Left ventricle myocardium inferior (tissue), 1 donor: Measurements from ENCODE around the gene SLFN5. TPM values are rescaled to one million over a fixed set of nuclear protein-coding genes. Genes with fewer than 3 reads are reported as not detected.
"Not testable (repeated sequence)": the region's sequence is repeated elsewhere in the genome, so short reads cannot be mapped to it uniquely, and the experiment has no call there.

ENCODE experiments used
- DNase-seq: peaks from one replicate; pipeline ENCODE4 v3.0.0-alpha.2; 2020
- H3K27ac ChIP-seq: fragments of 200-600 bp; replicated peaks from 2 replicates; pipeline ENCODE4 v1.8.0; 2021
- H3K27me3 ChIP-seq: fragments of 200-600 bp; 2 replicates; pipeline ENCODE4 v1.8.0; 2021; ENCODE audit warnings: low read depth
- H3K36me3 ChIP-seq: fragments of 200-600 bp; 2 replicates; pipeline ENCODE4 v1.8.0; 2021
- H3K4me1 ChIP-seq: fragments of 200-600 bp; 2 replicates; pipeline ENCODE4 v1.8.0; 2021
- H3K4me3 ChIP-seq: fragments of 200-600 bp; 2 replicates; pipeline ENCODE4 v1.8.0; 2021; ENCODE audit warnings: mild to moderate bottlenecking, moderate library complexity
- H3K9me3 ChIP-seq: fragments of 200-600 bp; replicated peaks from 2 replicates; pipeline ENCODE4 v1.8.0; 2021
- intact Hi-C: fragments of 100-400 bp; cut with micrococcal nuclease; formaldehyde crosslinking; loops from one replicate; pipeline ENCODE4 v1.11.0; 2022
- long read RNA-seq: library from polyadenylated mRNA; unstranded; transcript quantifications from one replicate; pipeline ENCODE4 v2.0.0, GENCODE V29; 2021
- total RNA-seq: library from RNA; stranded (reverse); fragmentation: NEBNext Ultra II Directional; extraction: Animal tissue kit (Norgen Biotek cat#: 25700); gene quantifications from one replicate; pipeline ENCODE4 v1.2.1, GENCODE V29; 2021
- TF ChIP-seq, protein P1 (sequence below): fragments of 200-600 bp; IDR thresholded peaks from 2 replicates; pipeline ENCODE4 v1.8.0; 2021; ENCODE audit warnings: antibody characterized with exemption, mild to moderate bottlenecking, borderline replicate concordance
- donor health status: DM: no; HTN: yes; CAD: no; lungs with severe emphysema.

SLFN5 gene
- 8.6 TPM for total RNA-seq
- long read RNA-seq, partial matches to known transcripts: 0 of 1 reads
- long read RNA-seq, other reads (novel, unspliced or antisense): 1 of 1 reads

DNA sequence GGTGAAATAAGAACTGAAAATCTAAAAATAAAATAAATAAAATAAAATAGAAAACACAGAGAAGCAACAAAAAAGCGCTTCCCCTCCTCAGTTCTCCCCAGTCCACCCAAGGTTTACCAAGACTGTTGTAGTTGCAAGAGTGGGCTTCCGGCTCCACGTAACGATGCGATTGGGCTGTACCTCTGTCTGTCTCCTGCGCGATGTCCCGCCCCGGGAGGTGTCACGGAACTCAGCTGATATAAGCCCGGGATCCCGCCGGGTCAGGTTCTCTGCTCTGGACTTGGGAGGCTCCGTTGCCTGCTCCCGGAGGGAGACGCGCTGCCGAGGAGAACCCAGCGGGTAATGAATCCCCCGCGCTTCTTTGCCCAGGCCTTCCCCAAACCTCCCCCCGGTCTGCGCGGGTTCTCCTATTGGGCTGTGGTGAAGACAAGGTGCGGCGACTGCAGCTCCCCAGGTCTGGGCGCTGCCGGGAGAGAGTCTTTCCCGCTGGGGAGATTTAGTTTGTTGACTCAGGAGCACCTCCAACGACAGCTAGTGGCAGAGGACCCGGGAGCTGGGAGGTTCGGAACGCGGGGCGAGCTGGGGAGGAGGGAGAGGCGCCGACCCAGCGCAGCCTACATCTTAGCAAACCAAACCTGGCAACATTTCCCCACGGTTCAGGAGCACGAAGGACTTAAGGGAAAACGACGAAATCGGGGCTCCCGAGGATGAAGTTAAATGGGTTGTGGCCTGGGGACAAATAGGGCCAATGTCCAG, at the start of gene SLFN5:
Gene SLFN5 (plus strand): TSS at position 268 of the 756 bp plus-strand sequence. CDS start 15,619 bp downstream, outside the sequence.
- intact Hi-C loops: no loop called here
- Histone ChIP-seq H3K27me3 (no peaks in the 10 kb centered on the region), H3K4me1 (peaks cover 45% of the 10 kb centered on the region), H3K27ac (peak within 1 kb of the TSS; percentile 96), H3K4me3 (peak within 1 kb of the TSS; percentile 91), H3K9me3 (no peaks in the 10 kb centered on the region), H3K36me3 (no peaks in the 10 kb centered on the region)
- TF ChIP-seq, protein P1, sequence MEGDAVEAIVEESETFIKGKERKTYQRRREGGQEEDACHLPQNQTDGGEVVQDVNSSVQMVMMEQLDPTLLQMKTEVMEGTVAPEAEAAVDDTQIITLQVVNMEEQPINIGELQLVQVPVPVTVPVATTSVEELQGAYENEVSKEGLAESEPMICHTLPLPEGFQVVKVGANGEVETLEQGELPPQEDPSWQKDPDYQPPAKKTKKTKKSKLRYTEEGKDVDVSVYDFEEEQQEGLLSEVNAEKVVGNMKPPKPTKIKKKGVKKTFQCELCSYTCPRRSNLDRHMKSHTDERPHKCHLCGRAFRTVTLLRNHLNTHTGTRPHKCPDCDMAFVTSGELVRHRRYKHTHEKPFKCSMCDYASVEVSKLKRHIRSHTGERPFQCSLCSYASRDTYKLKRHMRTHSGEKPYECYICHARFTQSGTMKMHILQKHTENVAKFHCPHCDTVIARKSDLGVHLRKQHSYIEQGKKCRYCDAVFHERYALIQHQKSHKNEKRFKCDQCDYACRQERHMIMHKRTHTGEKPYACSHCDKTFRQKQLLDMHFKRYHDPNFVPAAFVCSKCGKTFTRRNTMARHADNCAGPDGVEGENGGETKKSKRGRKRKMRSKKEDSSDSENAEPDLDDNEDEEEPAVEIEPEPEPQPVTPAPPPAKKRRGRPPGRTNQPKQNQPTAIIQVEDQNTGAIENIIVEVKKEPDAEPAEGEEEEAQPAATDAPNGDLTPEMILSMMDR: no peak
- peak; percentile 94 for DNase-seq

DNA sequence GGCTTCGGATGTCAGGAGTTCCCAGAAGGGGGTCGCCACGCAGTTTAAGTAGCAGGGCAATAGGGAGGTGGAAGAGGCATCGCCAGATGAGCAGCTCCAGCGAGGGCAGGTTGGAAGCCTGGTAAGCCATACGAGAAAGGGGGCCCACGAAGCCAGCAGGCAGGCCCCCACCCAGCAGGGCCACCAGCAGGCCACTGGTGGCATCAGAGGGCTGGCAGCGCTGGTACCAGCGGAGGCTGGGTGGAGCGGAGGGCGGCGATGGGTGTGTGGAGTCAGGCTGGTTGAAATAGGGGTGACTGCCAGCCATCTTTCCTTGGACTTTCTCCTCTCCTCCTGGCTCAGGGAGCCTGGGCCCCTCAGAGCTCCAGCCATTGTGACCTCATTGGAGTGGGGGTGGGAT, 48.9 kb upstream of the SLFN5 start, which contains the start of gene SLC35G3:
Gene SLC35G3 (minus strand): TSS at position 393 of the 400 bp plus-strand sequence. CDS start 86 bp downstream, at position 307.
- H3K4me1 ChIP-seq, intact Hi-C loops, H3K27me3 ChIP-seq, DNase-seq, H3K36me3 ChIP-seq, H3K9me3 ChIP-seq, H3K27ac ChIP-seq, H3K4me3 ChIP-seq: not testable (repeated sequence)

DNA sequence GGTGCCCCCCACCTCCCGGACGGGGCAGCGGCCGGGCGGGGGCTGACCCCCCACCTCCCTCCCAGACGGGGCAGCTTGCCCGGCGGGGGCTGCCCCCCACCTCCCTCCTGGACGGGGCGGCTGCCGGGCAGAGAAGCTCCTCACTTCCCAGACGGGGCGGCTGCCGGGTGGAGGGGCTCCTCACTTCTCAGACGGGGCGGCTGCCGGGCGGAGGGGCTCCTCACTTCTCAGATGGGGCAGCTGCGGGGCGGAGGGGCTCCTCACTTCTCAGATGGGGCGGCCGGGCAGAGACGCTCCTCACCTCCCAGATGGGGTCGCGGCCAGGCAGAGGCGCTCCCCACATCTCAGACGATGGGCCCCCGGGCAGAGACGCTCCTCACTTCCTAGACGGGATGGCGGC, 47.8 kb upstream of the SLFN5 start:
- DNase-seq, H3K27me3 ChIP-seq, H3K4me3 ChIP-seq, H3K27ac ChIP-seq, H3K4me1 ChIP-seq, intact Hi-C loops, H3K36me3 ChIP-seq: not testable (repeated sequence)
- peaks cover 15% of the 10 kb centered on the region for H3K9me3 ChIP-seq

DNA sequence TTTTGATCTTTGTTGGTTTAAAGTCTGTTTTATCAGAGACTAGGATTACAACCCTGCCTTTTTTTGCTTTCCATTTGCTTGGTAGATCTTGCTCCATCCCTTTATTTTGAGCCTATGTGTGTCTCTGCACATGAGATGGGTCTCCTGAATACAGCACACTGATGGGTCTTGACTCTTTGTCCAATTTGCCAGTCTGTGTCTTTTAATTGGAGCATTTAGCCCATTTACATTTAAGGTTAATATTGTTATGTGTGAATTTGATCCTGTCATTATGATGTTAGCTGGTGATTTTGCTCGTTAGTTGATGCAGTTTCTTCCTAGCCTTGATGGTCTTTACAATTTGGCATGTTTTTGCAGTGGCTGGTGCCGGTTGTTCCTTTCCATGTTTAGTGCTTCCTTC, 40.3 kb upstream of the SLFN5 start:
- H3K4me3 ChIP-seq, H3K4me1 ChIP-seq, H3K27ac ChIP-seq, H3K27me3 ChIP-seq, DNase-seq, intact Hi-C loops, H3K9me3 ChIP-seq, H3K36me3 ChIP-seq: not testable (repeated sequence)

DNA sequence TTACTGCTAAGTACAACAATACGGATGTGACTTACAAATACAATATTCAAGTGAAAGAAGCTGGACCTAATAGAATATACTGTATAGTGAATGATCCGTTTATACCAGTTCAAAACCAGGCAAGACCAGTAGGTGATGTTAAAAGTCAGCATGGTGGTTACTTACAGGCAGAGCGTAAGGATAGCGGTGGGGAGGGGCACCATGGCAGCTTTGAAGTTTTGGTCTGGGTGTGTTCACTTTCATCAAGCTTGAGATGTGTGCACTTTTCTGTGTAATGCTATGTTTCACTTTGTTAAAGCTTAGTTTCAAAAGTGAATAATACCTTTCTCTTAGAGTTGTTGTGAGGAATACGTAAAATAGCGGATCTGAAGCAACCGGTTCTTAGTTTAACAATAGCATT, 32.1 kb upstream of the SLFN5 start:
- intact Hi-C loops: no loop called here
- H3K4me3 ChIP-seq: no peak overlapping the region
- no peaks in the 10 kb centered on the region for H3K27me3 ChIP-seq
- no peaks in the 10 kb centered on the region for H3K36me3 ChIP-seq
- TF ChIP-seq, protein P1: no peak
- no peak overlapping the region for H3K27ac ChIP-seq
- peaks cover 25% of the 10 kb centered on the region for H3K4me1 ChIP-seq
- DNase-seq: no peak
- no peaks in the 10 kb centered on the region for H3K9me3 ChIP-seq

DNA sequence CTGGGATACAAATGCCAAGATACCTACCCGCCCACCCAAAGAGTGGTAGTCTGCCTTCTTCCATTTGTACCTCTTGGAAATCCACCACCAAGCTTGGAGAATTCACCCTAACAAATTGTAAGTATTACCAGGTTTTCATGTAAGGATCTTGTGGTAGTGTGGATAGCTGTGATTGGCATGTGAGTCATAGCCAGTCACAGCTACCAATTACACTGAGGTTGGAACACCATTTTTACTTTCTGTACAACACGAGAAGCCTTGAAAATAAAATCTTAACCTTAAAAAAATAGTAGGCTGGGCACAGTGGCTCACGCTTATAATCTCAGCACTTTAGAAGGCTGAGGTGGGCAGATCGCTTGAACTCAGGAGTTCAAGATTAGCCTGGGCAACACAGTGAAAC, 30.2 kb upstream of the SLFN5 start:
- intact Hi-C loops: no loop called here

More for the DNA sequence above, 30.2 kb upstream of the SLFN5 start:
- TF ChIP-seq, protein P1: no peak
- Histone ChIP-seq H3K36me3 (no peaks in the 10 kb centered on the region), H3K4me3 (no peak overlapping the region), H3K4me1 (peaks cover 25% of the 10 kb centered on the region), H3K27me3 (no peaks in the 10 kb centered on the region), H3K9me3 (no peaks in the 10 kb centered on the region), H3K27ac (peak overlapping the region; percentile 71)
- DNase-seq: no peak
